ENCODE results near the gene GFM2. TPM values are rescaled to one million over a fixed set of nuclear protein-coding genes. Genes with fewer than 3 reads are reported as not detected.
A peak's percentile ranks its signal among the peaks of the same experiment; 100 is the strongest.
"Not testable (repeated sequence)": the region's sequence is repeated elsewhere in the genome, so short reads cannot be mapped to it uniquely, and the experiment has no call there.

Gene GFM2, protein sequence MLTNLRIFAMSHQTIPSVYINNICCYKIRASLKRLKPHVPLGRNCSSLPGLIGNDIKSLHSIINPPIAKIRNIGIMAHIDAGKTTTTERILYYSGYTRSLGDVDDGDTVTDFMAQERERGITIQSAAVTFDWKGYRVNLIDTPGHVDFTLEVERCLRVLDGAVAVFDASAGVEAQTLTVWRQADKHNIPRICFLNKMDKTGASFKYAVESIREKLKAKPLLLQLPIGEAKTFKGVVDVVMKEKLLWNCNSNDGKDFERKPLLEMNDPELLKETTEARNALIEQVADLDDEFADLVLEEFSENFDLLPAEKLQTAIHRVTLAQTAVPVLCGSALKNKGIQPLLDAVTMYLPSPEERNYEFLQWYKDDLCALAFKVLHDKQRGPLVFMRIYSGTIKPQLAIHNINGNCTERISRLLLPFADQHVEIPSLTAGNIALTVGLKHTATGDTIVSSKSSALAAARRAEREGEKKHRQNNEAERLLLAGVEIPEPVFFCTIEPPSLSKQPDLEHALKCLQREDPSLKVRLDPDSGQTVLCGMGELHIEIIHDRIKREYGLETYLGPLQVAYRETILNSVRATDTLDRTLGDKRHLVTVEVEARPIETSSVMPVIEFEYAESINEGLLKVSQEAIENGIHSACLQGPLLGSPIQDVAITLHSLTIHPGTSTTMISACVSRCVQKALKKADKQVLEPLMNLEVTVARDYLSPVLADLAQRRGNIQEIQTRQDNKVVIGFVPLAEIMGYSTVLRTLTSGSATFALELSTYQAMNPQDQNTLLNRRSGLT
- total RNA-seq (10 to 100 TPM; 21.3 to 21.6 TPM), polyA plus RNA-seq (1 to 10 TPM; 9.5 to 9.7 TPM)

DNA sequence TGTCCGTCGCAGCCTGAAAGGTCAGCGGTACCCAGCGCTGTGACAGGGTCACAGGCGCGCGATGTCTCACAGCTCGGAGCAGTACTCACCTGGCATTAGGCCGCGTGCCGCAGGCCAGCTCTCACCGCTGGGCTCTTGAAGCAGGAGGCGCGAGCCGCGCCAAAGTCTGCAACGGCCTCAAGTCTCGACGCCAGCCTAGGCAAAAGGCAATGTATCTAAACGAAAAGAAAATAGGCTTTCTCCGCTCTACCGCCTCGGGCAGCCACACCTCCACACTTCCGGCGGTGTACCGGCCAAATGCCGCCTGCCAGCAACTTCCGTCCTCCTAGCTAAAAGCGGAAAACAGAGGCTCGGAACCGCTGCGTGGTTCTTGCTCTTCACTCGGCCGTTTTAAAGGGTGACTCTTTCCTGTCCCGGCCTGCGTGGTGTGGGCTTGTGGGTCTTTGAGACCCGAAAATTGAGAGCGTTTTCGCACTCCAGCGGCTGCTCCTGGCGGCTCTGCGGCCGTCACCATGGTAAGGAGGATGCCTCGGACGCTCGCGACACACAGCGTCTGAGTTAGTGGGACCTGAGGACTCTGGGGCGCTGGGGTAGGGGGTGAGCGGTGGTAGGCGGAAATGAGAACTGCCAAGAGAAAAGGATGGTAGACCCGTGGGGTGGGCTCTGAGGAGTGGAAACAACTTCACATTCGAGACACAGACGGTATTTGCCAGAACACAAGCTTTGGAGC, at the start of gene GFM2, which contains the start of gene NSA2:
GFM2 (minus strand) TSS at position 269 of the 730 bp plus-strand sequence. CDS start 3,375 bp downstream, outside the sequence.
NSA2 (plus strand) TSS at position 401 of the 730 bp plus-strand sequence; CDS start at position 513, 112 bp downstream.
- H3K27me3 ChIP-seq (ENCODE audit: insufficient read depth, low read length) = no peaks in the 10 kb centered on the region
- Mint-ChIP-seq H3K4me3 (peak within 1 kb of the TSS; percentile 95 to 100 (median 100)), H3K27ac (peak within 1 kb of the TSS; percentile 91 to 99 (median 99)), H3K27me3 (no peaks in the 10 kb centered on the region), H3K4me1 (peaks cover 22 to 51% (median 35%) of the 10 kb centered on the region in 4 donors), H3K9me3 (no peaks in the 10 kb centered on the region), H3K36me3 (peaks cover 19 to 52% of the 10 kb centered on the region in 2 donors)
- H3K4me1 ChIP-seq (ENCODE audit: insufficient read depth, low read length) = peaks cover 35% of the 10 kb centered on the region
- DNase-seq = peak; percentile 92 to 94 (median 92)
- ChIA-PET CTCF (ENCODE audit: partially characterized antibody) (interaction anchor here (1.0 to 1.8 kb wide), 4 partner anchors 12 to 570 kb away, joined by 3 to 4 read pairs (median 4); partner anchors contain the start of gene HMGCR), POLR2A (ENCODE audit: partially characterized antibody) (interaction anchor here (0.8 to 1.9 kb wide), 12 partner anchors 8 to 1776 kb away, joined by 3 to 7 read pairs (median 3); partner anchors contain the start of genes ANKRD31, FAM169A and HMGCR)
- H3K27ac ChIP-seq (ENCODE audit: low read depth, low read length) = peak within 1 kb of the TSS; percentile 86
- H3K9me3 ChIP-seq (ENCODE audit: control insufficient read depth in 1 of 2, low read length in 2 of 2) = no peaks in the 10 kb centered on the region
- peaks cover 12% of the 10 kb centered on the region for H3K36me3 ChIP-seq (ENCODE audit: insufficient read depth, low read length)
- H3K4me3 ChIP-seq (ENCODE audit: low read length in 2 of 2) = peak within 1 kb of the TSS; percentile 93 to 100
- intact Hi-C loops (cut with micrococcal nuclease) = loop anchor here (1.0 to 10.0 kb wide), 9 partner anchors 95 to 1490 kb away; partner anchors contain the start of genes ANKRD31, CERT1, HMGCR and POC5

DNA sequence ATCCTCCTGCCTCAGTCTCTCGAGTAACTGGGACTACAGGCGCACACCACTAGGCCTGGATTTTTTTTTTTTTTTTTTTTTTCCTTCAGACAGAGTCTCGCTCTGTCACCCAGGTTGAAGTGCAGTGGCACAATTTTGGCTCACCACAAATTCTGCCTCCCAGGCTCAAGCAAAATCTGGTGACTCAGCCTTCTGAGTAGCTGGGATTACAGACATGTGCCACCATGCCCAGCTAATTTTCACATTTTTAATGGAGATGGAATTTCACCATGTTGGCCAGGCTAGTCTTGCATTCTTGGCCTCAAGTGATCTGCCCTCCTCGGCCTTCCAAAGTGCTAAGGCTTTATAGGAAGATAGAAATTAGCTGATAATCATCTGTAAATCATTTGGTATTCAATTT, 44.0 kb upstream of the GFM2 start:
- H3K4me3 ChIP-seq (ENCODE audit: low read length in 2 of 2) = no peak overlapping the region
- H3K27ac ChIP-seq (ENCODE audit: low read depth, low read length) = no peak overlapping the region
- Mint-ChIP-seq H3K9me3 (no peaks in the 10 kb centered on the region), H3K27ac (no peak overlapping the region), H3K36me3 (peaks cover 8 to 11% of the 10 kb centered on the region in 2 donors), H3K27me3 (no peaks in the 10 kb centered on the region), H3K4me1 (peaks cover 0 to 3% (median under 1%) of the 10 kb centered on the region in 4 donors), H3K4me3 (no peak overlapping the region)
- DNase-seq = no peak
- H3K9me3 ChIP-seq (ENCODE audit: control insufficient read depth in 1 of 2, low read length in 2 of 2) = no peaks in the 10 kb centered on the region
- H3K36me3 ChIP-seq (ENCODE audit: insufficient read depth, low read length) = no peaks in the 10 kb centered on the region
- CTCF ChIA-PET (ENCODE audit: partially characterized antibody) = no interaction called here
- POLR2A ChIA-PET (ENCODE audit: partially characterized antibody) = no interaction called here
- H3K27me3 ChIP-seq (ENCODE audit: insufficient read depth, low read length) = no peaks in the 10 kb centered on the region
- H3K4me1 ChIP-seq (ENCODE audit: insufficient read depth, low read length) = no peaks in the 10 kb centered on the region
- intact Hi-C loops (cut with micrococcal nuclease) = no loop called here

DNA sequence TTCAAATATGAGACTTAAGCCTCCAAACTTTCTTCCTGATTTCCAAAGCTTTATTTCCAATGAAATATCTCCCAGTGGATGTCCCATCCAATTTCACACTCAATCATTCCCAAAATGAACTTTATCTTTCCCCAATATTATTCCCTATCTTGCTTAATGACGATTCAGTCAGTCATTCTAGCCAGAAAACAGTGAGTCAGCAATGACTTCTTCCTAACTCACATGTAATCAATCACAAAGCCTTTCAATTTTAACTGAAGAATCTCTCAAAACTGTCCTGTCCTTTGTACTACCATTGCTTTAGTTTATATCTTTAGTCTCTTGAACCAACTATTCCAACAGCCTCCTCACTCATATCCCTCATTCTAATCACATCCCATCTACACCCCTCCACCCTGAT, 35.0 kb upstream of the GFM2 start:
- H3K27me3 ChIP-seq (ENCODE audit: insufficient read depth, low read length) = no peaks in the 10 kb centered on the region

DNA sequence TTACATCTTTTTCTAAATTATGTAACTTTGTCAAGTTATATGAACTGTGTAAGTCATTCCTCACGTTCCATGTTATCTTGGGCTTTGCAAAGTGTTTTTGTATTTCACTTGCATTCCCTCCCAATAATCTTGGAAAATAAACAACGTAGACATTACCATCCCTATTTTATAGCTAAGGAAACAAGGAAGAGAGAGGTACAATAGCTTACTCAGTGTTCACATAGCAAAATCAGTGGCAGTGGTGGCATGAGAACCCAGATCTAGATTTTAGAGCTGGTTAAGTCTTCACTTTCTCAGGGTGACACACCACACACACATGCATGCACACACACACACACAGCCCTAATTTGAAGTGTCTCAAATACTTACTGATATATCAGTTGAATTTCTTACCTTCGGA, 34.3 kb upstream of the GFM2 start:
- intact Hi-C loops (cut with micrococcal nuclease) = no loop called here
- peaks cover 0 to 2% (median 0%) of the 10 kb centered on the region in 4 donors for H3K4me1 Mint-ChIP-seq
- Histone ChIP-seq H3K36me3 (ENCODE audit: insufficient read depth, low read length) (no peaks in the 10 kb centered on the region), H3K4me3 (ENCODE audit: low read length in 2 of 2) (no peak overlapping the region), H3K27ac (ENCODE audit: low read depth, low read length) (no peak overlapping the region), H3K4me1 (ENCODE audit: insufficient read depth, low read length) (no peaks in the 10 kb centered on the region), H3K9me3 (ENCODE audit: control insufficient read depth in 1 of 2, low read length in 2 of 2) (no peaks in the 10 kb centered on the region), H3K27me3 (ENCODE audit: insufficient read depth, low read length) (no peaks in the 10 kb centered on the region)
- H3K4me3 Mint-ChIP-seq = no peak overlapping the region
- H3K36me3 Mint-ChIP-seq = peaks cover 13 to 19% of the 10 kb centered on the region in 2 donors
- H3K27ac Mint-ChIP-seq = no peak overlapping the region
- no peaks in the 10 kb centered on the region for H3K9me3 Mint-ChIP-seq
- H3K27me3 Mint-ChIP-seq = no peaks in the 10 kb centered on the region
- ChIA-PET POLR2A (ENCODE audit: partially characterized antibody) (no interaction called here), CTCF (ENCODE audit: partially characterized antibody) (no interaction called here)
- DNase-seq = no peak

More for the DNA sequence above, 35.0 kb upstream of the GFM2 start:
- H3K36me3 ChIP-seq (ENCODE audit: insufficient read depth, low read length) = no peaks in the 10 kb centered on the region
- no peaks in the 10 kb centered on the region for H3K9me3 ChIP-seq (ENCODE audit: control insufficient read depth in 1 of 2, low read length in 2 of 2)
- no peaks in the 10 kb centered on the region for H3K27me3 Mint-ChIP-seq
- peak overlapping the region in 1 of 7 donors; percentile 58 for H3K27ac Mint-ChIP-seq
- DNase-seq = no peak
- H3K4me3 Mint-ChIP-seq = no peak overlapping the region
- H3K27ac ChIP-seq (ENCODE audit: low read depth, low read length) = no peak overlapping the region
- no peaks in the 10 kb centered on the region for H3K4me1 ChIP-seq (ENCODE audit: insufficient read depth, low read length)
- H3K36me3 Mint-ChIP-seq = peaks cover 13 to 15% of the 10 kb centered on the region in 2 donors
- intact Hi-C loops (cut with micrococcal nuclease) = no loop called here
- H3K9me3 Mint-ChIP-seq = no peaks in the 10 kb centered on the region
- ChIA-PET CTCF (ENCODE audit: partially characterized antibody) (no interaction called here), POLR2A (ENCODE audit: partially characterized antibody) (no interaction called here)
- peaks cover 0 to 2% (median 0%) of the 10 kb centered on the region in 4 donors for H3K4me1 Mint-ChIP-seq
- H3K4me3 ChIP-seq (ENCODE audit: low read length in 2 of 2) = no peak overlapping the region

DNA sequence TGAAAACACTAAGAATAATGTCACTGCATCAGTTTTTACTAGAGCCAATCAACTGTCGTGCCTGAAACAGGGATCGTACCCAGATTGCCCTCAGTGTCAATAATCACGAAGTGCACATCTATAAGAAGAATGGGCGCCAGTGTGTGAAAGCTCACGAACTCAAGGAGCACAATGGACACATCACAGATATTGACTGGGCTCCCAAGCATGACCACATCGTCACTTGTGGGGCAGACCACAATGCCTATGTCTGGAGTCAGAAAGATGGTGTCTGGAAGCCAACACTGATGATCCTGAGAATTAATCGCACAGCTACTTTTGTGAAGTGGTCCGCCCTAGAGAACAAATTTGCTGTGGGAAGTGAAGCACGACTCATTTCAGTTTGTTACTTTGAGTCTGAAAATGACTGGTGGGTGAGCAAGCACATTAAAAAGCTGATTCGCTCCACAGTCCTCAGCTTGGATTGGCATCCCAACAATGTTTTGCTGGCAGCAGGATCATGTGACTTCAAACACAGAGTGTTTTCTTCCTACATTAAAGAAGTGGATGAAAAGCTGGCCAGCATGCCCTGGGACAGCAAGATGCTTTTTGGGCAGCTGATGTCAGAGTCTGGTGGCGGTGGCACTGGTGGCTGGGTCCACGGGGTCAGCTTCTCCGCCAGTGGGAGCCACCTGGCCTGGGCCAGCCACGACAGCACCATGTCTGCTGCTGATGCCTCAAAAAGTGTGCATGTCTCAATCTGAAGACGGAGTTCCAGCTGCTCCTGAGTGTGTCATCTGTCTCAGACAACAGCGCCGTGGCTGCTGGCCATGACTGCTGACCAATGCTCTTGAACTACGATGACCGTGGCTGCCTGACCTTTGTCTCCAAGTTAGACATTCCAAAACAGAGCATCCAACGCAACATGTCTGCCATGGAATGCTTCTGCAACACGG, 32.3 kb upstream of the GFM2 start:
- peak overlapping the region in 1 of 7 donors; percentile 36 for H3K27ac Mint-ChIP-seq
- peaks cover 21 to 32% of the 10 kb centered on the region in 2 donors for H3K36me3 Mint-ChIP-seq
- no peak overlapping the region for H3K4me3 ChIP-seq (ENCODE audit: low read length in 2 of 2)
- H3K4me1 Mint-ChIP-seq = no peaks in the 10 kb centered on the region
- H3K27me3 Mint-ChIP-seq = no peaks in the 10 kb centered on the region
- no peak overlapping the region for H3K27ac ChIP-seq (ENCODE audit: low read depth, low read length)
- intact Hi-C loops (cut with micrococcal nuclease) = no loop called here
- no peaks in the 10 kb centered on the region for H3K27me3 ChIP-seq (ENCODE audit: insufficient read depth, low read length)
- DNase-seq = no peak
- ChIA-PET POLR2A (ENCODE audit: partially characterized antibody) (no interaction called here), CTCF (ENCODE audit: partially characterized antibody) (interaction anchor here (0.8 kb wide), 1 partner anchor 53 kb away, joined by 3 read pairs; no protein-coding TSS in a partner anchor)
- H3K9me3 Mint-ChIP-seq = no peaks in the 10 kb centered on the region
- no peaks in the 10 kb centered on the region for H3K9me3 ChIP-seq (ENCODE audit: control insufficient read depth in 1 of 2, low read length in 2 of 2)
- no peaks in the 10 kb centered on the region for H3K36me3 ChIP-seq (ENCODE audit: insufficient read depth, low read length)
- H3K4me1 ChIP-seq (ENCODE audit: insufficient read depth, low read length) = no peaks in the 10 kb centered on the region
- H3K4me3 Mint-ChIP-seq = no peak overlapping the region

DNA sequence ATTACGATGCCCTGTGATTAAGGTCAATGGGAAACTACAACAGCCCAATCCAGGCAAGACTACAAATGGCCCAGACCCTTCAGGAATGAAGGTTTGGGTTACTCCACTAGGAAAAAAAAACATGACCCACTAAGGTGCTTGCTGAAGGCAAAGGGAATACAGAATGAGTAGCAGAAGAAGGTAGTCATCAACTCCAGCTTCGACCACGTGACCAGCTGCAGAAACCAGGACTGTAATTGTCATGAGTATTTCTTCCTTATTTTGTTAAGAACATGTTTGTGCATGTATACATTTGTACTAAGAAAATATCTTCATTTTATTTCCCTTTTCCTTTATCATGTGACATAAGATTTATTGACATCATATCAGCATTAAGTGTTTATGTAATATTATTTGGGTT, 24.8 kb upstream of the GFM2 start:
- H3K27ac ChIP-seq (ENCODE audit: low read depth, low read length); H3K27me3 ChIP-seq (ENCODE audit: insufficient read depth, low read length); H3K27ac Mint-ChIP-seq; H3K4me3 ChIP-seq (ENCODE audit: low read length in 2 of 2); H3K9me3 ChIP-seq (ENCODE audit: control insufficient read depth in 1 of 2, low read length in 2 of 2); H3K4me1 Mint-ChIP-seq; H3K36me3 ChIP-seq (ENCODE audit: insufficient read depth, low read length); H3K9me3 Mint-ChIP-seq; H3K27me3 Mint-ChIP-seq; H3K4me3 Mint-ChIP-seq; CTCF ChIA-PET (ENCODE audit: partially characterized antibody); intact Hi-C loops (cut with micrococcal nuclease); DNase-seq; H3K4me1 ChIP-seq (ENCODE audit: insufficient read depth, low read length); POLR2A ChIA-PET (ENCODE audit: partially characterized antibody): not testable (repeated sequence)
- peaks cover 34 to 48% of the 10 kb centered on the region in 2 donors for H3K36me3 Mint-ChIP-seq
